ENCODE data around the gene TCF7. TPM values are rescaled to one million over a fixed set of nuclear protein-coding genes. Genes with fewer than 3 reads are reported as not detected.
A peak's percentile ranks its signal among the peaks of the same experiment; 100 is the strongest.

Gene TCF7
- total and polyA plus RNA-seq, 2 of the 13 experiments (the other 11 are each of a cell fraction or from before 2014, with no cell fraction given), result 6.3 to 6.8 TPM

- TF ChIP-seq ATF4 (CRISPR knock-in tag; IDR thresholded peaks at IDR 0.05) (peak in 1 of 2 experiments; percentile 55; a peak in 1 of 4 replicates), ZNF230 (CRISPR knock-in tag; IDR thresholded peaks at IDR 0.05) (no peak), HMG20A (CRISPR knock-in tag; IDR thresholded peaks at IDR 0.05; ENCODE audit: borderline replicate concordance) (peak; percentile 69; the same call in 1 of the 2 replicates), SP2 (CRISPR knock-in tag; IDR thresholded peaks at IDR 0.05) (no peak), ZSCAN29 (CRISPR knock-in tag; conservative IDR thresholded peaks at IDR 0.05) (0 out of 2 replicates have a peak, but pooled peaks have one; percentile 62), ZNF362 (CRISPR knock-in tag; IDR thresholded peaks at IDR 0.05; ENCODE audit: borderline replicate concordance) (peak; percentile 95), ZNF703 (CRISPR knock-in tag; IDR thresholded peaks at IDR 0.05; ENCODE audit: borderline replicate concordance) (no peak), PPARG (CRISPR knock-in tag; conservative IDR thresholded peaks at IDR 0.05) (no peak), ZNF629 (CRISPR knock-in tag; conservative IDR thresholded peaks at IDR 0.05) (peak; percentile 89), NFKBIZ (CRISPR knock-in tag; IDR thresholded peaks at IDR 0.05) (no peak), GATAD2A (CRISPR knock-in tag; IDR thresholded peaks at IDR 0.05) (peak; percentile 83), LCORL (IDR thresholded peaks at IDR 0.05) (0 out of 2 replicates have a peak, but pooled peaks have one; percentile 46), LCORL (CRISPR knock-in tag; IDR thresholded peaks at IDR 0.05) (peak; percentile 32; the same call in 1 of the 2 replicates), SP140L (CRISPR knock-in tag; IDR thresholded peaks at IDR 0.05; ENCODE audit: borderline replicate concordance) (no peak), RAD21 (CRISPR knock-in tag; IDR thresholded peaks at IDR 0.05) (no peak), HIC2 (CRISPR knock-in tag; IDR thresholded peaks at IDR 0.05; ENCODE audit: low read depth) (no peak), ATF3 (CRISPR knock-in tag; IDR thresholded peaks at IDR 0.05) (peak; percentile 28; the same call in 1 of the 2 replicates), PHF21A (CRISPR knock-in tag; IDR thresholded peaks at IDR 0.05) (peak; percentile 69; the same call in 1 of the 2 replicates), CTCF (CRISPR knock-in tag; IDR thresholded peaks at IDR 0.05) (0 out of 2 replicates have a peak, but pooled peaks have one; percentile 4), ZNF337 (CRISPR knock-in tag; IDR thresholded peaks at IDR 0.05; ENCODE audit: borderline replicate concordance, low read depth) (0 out of 2 replicates have a peak, but pooled peaks have one; percentile 51), FOXA3 (CRISPR knock-in tag; IDR thresholded peaks at IDR 0.05) (peak; percentile 73), PHF5A (CRISPR knock-in tag; IDR thresholded peaks at IDR 0.05; ENCODE audit: low read depth, unreplicated experiment) (no peak), HINFP (CRISPR knock-in tag; IDR thresholded peaks at IDR 0.05; ENCODE audit: low read depth) (no peak)
These were observed 35.3 kb downstream of the TCF7 start (continued) for GRCh38 chr5:134149571-134150303.

Measured in HepG2 (cell line).